Calu3 (cell line): ENCODE results near the gene ZNF92. TPM values are rescaled to one million over a fixed set of nuclear protein-coding genes. Genes with fewer than 3 reads are reported as not detected.

Experiments used
- BruUV-seq: library from RNA; stranded (reverse); fragments of 400-500 nt; replicated peaks from 2 replicates; lab custom pipeline; 2021; lab: Mats Ljungman, UMichigan
- CTCF ChIA-PET: fragments of 300-600 bp; sonication (Branson Sonifier 250); formaldehyde crosslinking; loops from one replicate; lab custom pipeline; 2022; ENCODE audit warnings: antibody characterized with exemption; lab: Charles Lee
- DNase-seq: peaks from one replicate; pipeline ENCODE4 v3.0.0; 2022
- H3K27ac Mint-ChIP-seq: one replicate; pipeline ENCODE4 v1.8.0; 2022; ENCODE audit warnings: mixed read lengths; ENCODE audit not compliant: unreplicated experiment
- H3K27me3 Mint-ChIP-seq: one replicate; pipeline ENCODE4 v1.8.0; 2022; ENCODE audit warnings: mixed read lengths; ENCODE audit not compliant: unreplicated experiment
- H3K36me3 Mint-ChIP-seq: one replicate; pipeline ENCODE4 v1.8.0; 2022; ENCODE audit warnings: mild to moderate bottlenecking, moderate library complexity, mixed read lengths; ENCODE audit not compliant: insufficient read depth, unreplicated experiment
- H3K4me1 Mint-ChIP-seq: one replicate; pipeline ENCODE4 v1.8.0; 2022; ENCODE audit warnings: mild to moderate bottlenecking, low read depth, mixed read lengths; ENCODE audit not compliant: unreplicated experiment
- H3K4me3 Mint-ChIP-seq: one replicate; pipeline ENCODE4 v1.8.0; 2022; ENCODE audit warnings: mild to moderate bottlenecking, low read depth, moderate library complexity, mixed read lengths; ENCODE audit not compliant: unreplicated experiment
- H3K9me3 Mint-ChIP-seq: one replicate; pipeline ENCODE4 v1.8.0; 2022; ENCODE audit warnings: low read depth, mixed read lengths; ENCODE audit not compliant: unreplicated experiment
- CTCF ChIP-seq: fragments of 200-600 bp; IDR thresholded peaks from one replicate; pipeline ENCODE4 v1.8.0; 2022; ENCODE audit warnings: antibody characterized with exemption; ENCODE audit not compliant: unreplicated experiment
- intact Hi-C: fragments of 100-400 bp; cut with micrococcal nuclease; formaldehyde crosslinking; loops from one replicate; pipeline ENCODE4 v1.10.0; 2022; ENCODE audit not compliant: unreplicated experiment
- total RNA-seq: library from RNA; stranded (reverse); gene quantifications from 2 replicates; pipeline ENCODE4 v1.2.3, GENCODE V29; 2022

ZNF92 gene
- total RNA-seq, 1 experiment from 2014 or later: 8.0 TPM

DNA sequence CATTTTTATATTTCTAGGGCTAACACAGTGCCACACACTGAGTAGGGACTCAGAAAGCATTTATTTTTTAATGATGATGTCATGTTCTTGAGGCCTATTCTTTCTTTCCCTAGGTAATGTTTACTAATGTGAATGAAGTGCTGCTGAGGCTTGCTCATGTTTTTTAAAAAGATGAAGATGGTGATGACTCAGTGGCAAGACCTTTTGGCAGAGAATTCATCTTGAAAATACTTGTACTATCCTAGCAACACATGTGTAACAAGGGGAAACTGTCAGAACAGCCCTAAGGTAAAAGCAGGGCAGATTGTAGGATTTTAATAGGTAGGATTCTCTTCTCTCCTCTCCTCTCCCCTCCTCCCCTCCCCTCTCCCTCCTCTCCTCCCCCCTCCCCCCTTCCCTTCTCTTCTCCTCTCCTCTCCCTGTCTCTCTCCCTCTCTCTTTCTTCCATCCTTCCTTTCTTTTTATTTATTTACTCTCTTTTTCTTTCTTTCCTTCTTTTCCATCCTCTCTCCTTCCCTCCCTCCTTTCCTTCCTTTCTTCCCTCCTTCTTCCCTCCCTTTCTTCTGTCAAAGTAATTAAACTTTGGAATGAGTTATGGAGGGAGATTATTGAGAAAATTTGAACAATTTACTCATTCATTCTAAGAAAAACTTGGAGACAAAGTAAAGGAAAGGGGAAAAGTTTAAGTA, 75.3 kb downstream of the ZNF92 start:
- Mint-ChIP-seq H3K4me1 (no peaks in the 10 kb centered on the region), H3K36me3 (no peaks in the 10 kb centered on the region), H3K9me3 (no peaks in the 10 kb centered on the region), H3K27me3 (no peaks in the 10 kb centered on the region), H3K27ac (no peak overlapping the region), H3K4me3 (no peak overlapping the region)
- no peak for DNase-seq
- no TSS peak for BruUV-seq
- no peak for TF ChIP-seq CTCF
- intact Hi-C loops: no loop called here
- CTCF ChIA-PET: no interaction called here

- intact Hi-C loops: no loop called here
- Mint-ChIP-seq H3K27ac (no peak overlapping the region), H3K27me3 (no peaks in the 10 kb centered on the region), H3K36me3 (no peaks in the 10 kb centered on the region), H3K4me3 (no peak overlapping the region), H3K9me3 (no peaks in the 10 kb centered on the region), H3K4me1 (no peaks in the 10 kb centered on the region)
- no peak for TF ChIP-seq CTCF
- no TSS peak for BruUV-seq
- CTCF ChIA-PET: no interaction called here
- no peak for DNase-seq
Measured at GRCh38 chr7:65449505-65449852, 75.8 kb downstream of the ZNF92 start.
